Superior temporal gyrus (tissue), 1 donor: ENCODE results near the gene KCNA5.

Experiments
- DNase-seq: peaks from one replicate; pipeline ENCODE4 v3.0.0-alpha.2; 2016; ENCODE audit errors: extremely low spot score

The KCNA5 gene

DNA sequence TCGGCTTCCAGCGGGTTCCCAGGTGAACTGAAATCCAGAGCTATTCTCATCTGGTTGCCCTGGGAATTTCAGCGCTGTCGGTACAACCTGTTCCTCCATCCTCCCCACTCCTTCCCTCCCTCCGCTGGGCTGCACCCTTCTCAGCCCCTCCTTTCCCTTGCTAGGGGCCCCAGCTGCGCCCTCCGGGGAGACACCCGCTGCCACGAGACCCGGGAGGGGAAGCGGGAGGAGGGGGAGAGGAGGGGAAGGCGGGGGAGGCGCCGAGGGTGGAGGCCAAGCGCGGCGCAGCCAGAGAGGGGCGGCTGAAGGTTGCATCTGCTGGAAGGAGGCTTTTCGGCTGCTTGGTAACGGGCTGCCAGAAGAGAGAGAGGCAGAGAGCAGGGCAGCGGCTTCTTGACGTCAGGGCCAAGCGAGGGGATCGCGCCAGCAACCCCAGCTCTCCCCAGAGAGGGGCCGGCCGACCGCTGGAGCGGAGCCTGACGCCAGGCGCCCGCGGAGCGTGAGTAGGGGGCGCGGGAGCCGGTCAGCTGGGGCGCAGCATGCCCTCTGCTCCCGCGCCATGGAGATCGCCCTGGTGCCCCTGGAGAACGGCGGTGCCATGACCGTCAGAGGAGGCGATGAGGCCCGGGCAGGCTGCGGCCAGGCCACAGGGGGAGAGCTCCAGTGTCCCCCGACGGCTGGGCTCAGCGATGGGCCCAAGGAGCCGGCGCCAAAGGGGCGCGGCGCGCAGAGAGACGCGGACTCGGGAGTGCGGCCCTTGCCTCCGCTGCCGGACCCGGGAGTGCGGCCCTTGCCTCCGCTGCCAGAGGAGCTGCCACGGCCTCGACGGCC lies at the start of gene KCNA5:
Gene KCNA5 (plus strand): TSS at position 291 of the 831 bp plus-strand sequence. CDS start 269 bp downstream, at position 560.
- no peak for DNase-seq

DNA sequence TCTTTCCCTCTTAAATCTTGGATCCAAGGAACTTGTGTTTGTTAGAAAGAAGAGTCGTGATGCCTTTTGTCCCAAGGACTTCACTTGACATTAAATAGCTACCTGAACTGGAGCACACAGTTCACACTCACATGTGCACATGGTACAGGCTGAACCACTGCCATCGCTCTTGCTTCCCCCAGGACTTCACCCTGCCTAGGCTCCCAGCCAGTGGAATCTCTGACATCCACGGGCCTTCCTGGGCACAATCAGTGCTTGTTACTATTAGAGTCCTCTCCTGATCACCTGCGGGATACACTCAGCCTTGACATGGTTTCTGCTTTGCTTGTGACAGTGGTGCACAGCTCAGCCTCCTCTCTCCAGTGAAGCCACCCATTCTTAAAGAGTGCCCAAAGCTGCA lies 49.1 kb upstream of the KCNA5 start:
- no peak for DNase-seq

DNA sequence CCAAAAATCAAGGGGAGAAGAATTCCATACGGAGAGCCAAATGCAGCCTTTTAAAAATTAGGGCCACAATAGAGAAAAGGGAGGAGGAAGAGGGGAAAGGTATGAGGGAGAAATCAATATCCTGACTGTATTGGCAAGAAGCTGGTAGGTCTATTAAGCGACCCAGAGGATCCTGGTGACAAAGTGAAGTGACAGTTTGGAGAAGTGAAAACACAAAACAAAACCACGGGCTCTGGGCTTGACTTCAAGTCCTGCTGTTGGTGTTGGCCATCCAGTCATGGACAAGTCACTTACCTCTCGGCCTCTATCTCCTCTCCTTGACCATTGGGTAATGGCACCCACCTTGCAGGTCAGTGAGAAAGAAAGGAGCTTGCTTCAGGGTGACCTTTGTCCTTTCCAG lies 47.0 kb upstream of the KCNA5 start:
- DNase-seq, result no peak

DNA sequence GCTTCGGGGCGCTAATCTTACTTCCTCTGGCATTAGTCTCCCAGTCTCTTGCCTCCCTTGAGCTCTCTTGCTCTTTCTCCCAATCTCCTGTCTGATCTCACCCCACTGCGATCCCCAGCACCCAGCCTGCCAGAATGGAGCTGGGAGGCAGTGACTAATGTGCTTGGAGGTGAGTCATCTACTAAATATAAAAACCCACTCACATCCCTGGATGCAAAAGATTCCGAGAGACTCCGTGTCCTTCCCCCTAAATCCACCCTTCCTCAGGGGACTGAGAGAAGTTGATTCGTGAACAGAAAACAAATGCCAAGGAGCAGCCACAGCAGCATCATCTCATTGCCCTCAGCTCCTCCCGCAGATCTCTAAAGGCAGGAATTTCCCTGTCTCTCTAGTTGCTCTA lies 45.7 kb upstream of the KCNA5 start:
- peak; percentile 61 for DNase-seq

DNA sequence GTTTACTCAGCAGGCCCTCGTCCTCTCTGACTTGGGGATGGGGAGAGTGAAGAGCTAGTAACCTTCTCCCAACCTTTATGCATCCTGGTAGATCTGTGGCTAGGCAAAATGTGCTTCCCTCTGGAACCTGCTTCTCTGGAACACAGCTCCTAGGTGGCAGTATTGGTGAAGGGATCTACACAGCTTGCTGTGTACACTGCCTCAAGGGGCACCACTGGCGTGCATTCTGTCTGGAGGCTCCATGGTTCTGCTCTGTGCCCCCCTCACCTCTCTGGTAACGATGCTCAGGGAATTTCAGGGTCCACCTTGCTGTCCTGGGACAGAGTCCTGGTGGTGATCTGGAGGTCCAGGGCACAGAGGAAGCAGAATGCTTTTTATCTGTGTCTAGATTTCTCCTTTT lies 43.5 kb upstream of the KCNA5 start:
- DNase-seq, result no peak

DNA sequence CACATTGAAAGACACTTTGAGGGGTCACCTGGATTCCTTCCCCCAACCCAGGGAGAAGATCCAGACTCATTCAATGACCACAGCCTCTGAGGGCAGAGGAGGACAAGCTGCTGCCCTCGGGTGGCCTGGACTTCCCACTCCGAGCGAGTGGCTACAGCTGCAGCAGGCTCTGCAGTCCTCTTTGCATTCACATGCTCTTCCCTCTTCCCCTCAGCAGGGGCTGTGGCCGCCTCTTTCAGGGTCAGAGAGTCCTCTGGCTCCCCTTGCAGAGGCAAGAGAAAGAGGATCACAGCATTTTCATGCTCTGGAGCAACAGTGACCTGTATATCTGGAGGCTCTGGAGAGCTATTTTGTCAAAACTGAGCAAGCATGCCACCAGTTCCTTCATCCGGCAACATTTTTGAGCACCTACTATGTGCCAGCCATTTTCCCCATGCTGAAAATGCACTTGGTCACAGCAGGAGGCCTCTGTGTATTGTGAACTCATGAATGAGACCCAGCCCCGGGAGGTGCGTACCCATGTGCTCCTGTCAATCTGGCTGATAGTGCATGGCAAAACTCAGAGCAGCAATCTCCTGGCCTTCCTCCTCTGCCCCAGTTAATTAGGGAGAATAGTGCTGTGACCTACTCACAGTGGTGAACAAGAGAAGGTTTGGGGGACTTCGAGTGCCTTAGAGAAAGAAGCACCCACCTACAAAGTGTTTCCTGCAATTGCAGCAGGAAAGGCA lies 42.9 kb upstream of the KCNA5 start:
- DNase-seq, result no peak

DNA sequence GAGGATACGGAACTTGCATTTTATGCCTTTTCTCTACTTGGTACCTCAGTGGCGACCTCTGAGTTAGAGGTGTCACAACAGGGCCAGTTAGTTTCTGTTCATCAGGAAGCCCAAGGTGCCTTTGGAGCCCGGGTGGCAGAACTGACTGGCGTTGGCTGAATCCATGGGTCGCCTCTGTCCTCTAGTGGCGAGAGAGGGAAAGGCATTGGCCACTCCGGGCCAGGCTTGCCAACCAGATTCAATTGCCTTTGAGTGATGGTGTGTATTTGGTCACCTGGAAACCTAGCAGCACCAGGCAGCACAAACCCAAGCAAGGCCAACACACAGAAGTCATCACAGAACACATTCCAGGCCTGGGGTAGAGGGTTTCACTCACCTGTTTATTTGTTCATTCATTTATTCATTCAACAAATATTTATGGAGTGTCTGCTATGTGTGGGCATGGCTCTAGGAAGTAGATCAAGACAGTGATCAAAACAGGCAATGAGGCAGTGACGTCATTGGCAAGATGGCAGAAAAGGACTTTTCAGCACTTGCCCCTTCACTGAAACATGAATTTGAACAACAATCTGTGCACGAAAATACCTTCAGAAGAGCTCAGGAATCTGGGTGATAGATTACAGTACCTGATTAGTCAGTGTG lies 40.5 kb upstream of the KCNA5 start:
- DNase-seq, result peak; percentile 88

DNA sequence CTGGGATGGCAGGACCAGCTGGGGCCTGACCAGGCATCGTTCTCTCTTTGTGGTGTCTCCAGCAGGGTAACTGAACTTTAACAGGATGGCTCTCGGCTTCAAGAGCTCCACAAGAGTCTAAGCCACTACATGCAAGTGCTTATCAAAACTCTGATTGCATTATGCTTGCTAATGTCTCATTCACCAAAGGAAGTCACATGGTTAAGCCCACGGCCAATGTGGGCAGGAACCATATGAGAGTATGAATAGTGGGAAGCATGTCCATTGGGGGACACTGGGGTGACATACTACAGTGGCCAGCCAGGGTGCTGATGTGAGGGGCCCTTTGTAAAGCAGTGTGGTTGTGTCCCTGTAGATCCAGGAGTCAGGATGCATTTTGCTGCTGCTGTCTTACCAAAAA lies 35.0 kb upstream of the KCNA5 start:
- no peak for DNase-seq

DNA sequence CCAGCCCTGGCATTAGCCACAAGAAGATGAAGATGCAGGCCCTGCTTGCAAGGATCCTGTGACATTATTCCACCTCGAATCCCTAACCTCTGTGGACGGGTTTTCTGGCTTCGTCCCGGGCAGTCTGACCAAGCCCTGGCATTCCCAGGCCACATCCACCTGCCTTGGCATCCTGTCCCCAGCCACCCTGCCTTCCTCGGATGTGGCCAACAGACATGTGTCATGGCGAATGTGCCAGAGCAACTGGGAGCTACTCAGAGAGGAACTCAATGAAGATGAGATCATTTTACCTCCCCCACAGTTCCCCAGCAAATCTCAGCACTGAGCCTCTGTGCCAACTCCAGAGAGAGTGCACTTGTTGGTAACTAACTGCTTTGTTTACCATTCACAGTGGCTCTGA lies 33.5 kb upstream of the KCNA5 start:
- DNase-seq, result no peak

DNA sequence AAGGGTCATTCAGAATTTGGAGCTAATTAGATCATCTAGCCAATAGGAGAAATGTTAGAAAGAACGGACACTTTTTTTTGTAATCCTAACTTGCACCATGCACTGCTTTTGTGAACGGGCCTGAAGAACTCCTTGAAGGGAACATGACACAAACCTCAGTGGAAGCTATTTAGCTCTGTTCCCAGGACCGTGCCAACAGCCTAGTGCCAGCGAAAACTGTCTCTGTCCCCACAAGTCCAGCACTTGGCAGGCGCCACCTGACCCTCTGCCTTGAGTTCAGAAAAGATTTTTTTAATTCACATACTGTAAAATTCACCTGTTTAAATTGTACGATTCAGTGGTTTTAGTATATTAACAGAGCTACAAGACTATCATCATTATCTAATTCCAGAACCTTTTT lies 31.3 kb upstream of the KCNA5 start:
- peak; percentile 55 for DNase-seq

DNA sequence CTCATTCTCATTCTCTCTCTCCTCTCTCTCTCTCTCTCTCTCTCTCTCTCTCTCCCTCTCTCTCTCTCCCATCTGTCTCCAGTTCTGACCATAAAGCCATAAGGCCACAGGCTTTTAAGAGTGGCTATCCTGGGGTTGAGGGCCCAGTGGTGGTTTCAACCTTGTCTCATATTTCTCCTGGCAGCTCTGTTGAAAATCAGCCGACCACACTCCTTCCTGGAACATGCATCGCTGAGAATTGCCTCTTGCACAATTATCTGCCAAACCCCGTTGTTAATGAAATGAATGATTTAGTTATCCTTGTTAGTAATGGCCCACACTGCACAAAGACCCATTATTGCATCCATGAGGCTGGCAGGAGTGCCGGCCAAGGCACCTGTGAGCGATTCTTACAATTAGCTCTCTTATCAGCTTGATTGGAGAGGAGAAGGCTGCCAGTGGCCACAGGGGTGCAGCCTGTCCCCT lies 30.4 kb upstream of the KCNA5 start:
- peak; percentile 82 for DNase-seq

DNA sequence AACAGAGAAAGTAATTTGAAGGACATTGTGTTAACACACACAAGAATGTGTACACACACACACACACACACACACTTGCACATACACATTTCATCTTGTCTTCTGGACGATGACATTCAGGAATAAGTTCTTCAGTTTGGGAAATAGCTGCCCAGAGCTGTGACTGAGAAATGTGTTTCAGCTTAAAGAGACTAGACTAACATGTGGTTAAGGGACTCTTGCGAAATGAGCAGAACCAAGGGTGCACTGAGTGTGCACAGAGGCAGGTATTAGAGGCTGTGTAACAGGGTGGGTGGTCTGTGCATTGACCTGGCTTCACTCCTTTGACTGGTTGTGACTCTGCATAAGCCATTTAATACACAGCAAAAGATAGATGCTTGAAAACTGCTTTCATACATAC lies 29.4 kb upstream of the KCNA5 start:
- DNase-seq, result peak; percentile 18

DNA sequence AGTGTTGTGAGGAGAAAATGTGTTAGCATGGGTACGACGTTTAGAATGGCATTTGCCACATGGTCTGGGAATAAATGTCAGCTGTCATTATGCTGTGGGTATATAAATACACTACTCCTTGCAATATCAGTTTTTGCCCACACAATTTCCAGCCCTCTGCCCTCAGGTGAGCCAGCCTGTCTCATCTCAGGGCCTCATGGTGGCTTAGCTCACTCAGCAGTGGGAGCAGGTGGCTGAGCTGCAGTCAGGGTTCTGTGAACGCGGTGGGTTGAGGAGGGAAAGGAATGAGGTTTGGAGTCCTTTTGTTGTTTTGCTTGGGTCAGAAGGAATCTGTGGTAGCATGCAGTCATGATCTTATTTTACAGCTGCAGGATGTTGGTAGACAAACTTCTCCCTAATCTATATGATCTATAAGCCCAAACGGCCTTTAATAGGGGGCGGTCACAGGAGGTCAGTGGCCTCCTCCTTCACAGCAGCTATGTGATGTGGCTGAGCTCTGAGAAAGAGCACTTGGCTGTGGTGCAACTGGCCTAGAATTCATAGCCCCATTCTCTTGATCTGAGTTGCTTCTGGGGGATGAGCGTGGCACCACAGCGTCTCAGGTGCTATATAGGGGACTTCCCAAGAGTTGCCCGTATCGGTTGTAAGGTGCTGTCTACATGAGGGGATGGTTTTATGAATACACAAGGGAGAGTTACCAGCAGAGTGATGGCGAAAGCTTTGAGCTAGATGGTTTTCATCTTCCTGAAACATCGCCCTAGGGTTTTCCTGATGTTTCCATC lies 27.8 kb upstream of the KCNA5 start:
- DNase-seq, result no peak

DNA sequence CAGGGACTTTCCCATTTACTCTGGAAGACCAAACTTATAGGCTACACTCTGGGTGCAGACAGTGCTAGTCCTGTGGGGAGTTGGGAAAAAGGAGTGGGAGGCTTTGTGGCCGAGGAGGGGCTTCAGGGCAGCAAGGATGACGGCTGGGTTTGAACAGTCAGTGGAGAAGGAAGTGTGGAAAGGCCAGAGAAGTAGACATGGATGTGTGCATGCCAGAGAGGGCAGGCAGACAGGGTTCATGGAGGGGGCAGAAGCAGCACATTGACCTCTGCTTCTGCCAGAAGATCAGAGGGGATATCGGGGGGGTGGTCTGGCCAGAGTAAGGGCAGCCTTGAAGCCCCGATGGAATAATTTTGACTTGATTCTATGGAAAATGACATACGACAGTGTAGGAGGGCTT lies 27.2 kb upstream of the KCNA5 start:
- DNase-seq, result no peak

DNA sequence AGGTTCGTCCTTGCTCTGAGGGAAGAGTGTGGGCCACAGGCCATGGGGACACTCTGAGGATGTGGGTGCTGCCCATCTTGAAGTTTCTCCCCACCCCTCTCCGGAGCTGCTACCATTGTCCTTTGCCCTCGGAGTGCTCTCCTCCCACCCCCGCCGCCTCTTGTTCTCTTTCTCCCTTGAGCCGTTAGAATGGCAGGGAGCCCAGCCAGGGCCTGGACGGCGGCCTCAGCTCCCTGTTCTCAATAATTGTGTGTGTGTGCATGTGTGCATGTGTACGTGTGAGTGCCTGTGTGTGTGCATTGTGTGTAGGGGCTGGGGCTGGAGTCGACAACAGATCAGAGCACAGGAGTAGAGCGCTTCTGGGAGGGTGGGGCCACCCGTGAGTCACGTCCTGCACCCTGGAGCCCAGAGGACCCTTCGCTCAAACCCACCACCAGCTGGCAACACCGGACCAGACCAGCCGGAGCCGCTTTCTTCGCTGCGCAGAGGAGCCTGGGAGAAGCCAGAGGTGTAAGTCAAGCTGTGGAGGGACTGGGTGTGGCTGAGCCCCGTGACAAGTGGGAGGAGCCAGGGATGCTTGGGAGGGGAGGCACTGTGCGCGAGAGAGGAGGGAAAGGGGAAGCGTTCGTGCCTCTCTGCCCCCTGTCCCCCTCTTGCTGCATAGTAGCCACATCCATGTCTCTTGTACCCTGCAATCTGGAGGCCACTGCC lies 25.9 kb upstream of the KCNA5 start:
- DNase-seq, result no peak

DNA sequence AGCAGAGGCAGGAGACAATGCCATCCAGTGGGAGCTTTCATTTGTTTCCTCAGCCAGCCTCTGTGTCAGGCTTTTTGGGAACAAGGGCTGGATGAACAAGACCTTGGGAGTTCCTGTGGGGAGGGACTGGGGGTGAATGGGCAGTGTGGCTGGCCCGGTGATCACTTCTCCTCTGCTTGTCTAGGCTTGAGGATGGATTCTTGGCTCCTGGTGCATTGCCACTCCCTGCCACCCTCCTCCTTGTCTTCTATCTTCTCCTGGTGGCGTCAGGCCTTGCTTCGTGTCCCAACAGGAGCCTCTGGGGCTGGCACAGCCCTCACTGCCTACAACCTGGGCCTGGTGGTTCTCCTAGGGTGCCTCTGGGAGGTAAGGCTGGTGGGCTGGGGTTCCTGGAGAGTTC lies 25.0 kb upstream of the KCNA5 start:
- DNase-seq, result no peak

DNA sequence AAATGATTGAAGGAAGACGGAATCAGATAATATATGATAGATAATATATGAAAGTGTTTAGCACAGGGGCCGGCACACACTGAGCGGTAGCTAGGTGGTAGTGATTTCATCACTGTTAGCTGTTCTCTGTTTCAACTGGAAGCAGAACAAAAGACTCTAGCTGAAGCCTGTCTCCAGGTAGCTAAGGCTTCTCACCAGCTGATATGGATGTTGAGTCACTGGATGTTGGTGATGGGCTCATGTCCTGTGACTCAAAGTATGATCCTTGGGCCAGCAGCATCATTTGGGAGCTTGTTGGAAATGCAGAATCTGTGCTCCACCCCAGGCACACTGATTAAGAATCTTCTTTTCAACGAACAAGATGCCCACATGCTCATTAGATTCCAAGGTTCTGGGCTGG lies 21.7 kb upstream of the KCNA5 start:
- DNase-seq, result no peak

DNA sequence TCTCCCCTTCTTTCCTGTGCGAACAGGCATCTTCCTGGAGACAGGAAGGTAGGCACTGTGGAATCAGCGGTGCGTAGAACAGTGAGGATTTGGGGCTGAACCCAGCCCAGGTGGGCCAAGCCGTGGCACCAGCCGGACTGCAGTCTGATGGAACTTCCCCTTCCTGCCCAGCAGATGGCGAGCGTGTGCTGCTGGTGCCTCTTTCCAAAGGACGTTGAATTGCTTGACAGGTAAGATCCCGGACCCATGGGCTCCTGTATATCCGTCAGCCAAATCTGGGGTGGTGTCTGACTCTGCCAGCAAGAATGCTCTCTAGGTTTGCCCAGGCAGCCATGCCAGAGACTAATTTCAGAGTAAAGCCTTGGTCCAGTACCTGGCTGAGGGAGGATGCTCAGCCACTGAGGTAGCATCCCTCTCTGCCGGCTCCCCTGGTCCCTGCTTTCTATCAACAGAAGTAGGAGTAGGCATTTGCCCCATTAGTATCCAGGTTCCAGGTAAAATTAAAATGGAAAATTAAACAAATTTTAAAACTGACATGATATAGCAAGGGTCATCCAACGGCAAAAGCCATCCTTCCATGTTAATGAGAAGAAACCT lies 21.1 kb upstream of the KCNA5 start:
- peak; percentile 60 for DNase-seq

DNA sequence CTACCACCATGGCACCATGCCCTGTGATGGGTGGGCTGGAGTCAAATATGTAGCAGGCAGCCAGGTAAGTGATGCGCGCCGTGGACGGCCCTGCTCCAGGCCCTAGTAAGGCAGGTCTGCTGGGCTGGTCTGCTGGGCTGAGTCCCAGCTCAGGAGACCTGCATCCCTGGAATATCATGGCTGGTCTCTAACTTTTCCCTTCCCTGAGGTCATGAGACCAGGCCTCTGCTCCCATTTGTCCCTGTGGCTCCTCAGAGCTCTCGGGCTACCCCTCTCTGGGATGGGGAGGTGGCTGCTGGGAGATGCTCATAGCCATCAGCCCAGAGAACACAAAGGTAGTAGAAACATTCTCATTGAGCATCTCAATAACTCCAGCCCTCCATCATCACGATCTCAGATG lies 19.8 kb upstream of the KCNA5 start:
- DNase-seq, result no peak

DNA sequence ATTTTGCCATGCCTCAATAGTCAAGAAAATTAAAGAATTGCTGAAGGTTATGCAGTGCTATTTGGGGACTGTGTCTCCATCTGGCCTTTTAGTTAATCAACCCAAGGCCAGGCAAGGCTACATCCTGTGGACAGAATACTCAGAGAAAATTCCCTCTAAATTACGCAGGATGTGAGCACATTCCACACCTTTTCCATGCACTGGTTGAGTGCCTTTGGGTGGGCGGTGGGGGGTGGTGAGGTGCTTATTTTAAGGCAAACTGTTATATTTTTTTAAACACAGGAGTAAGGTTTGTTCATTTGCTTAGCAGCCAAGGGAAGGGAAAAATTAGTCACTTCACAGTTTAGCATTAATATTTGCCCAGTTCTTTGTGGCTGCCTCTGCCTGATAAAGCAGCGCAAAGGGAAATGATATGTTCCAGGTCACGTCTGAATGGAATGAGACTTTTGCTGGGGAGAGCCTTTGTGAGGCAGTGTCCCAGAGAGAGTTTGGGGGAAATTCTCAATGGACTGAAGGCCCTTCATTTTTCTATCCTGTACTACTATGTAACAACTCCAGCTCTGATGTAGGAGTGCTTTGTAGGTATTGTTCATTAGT lies 17.2 kb upstream of the KCNA5 start:
- DNase-seq, result no peak
